Right ventricle myocardium superior (tissue), 1 donor: ENCODE measurements around the gene LINC01488. TPM values are rescaled to one million over a fixed set of nuclear protein-coding genes. Genes with fewer than 3 reads are reported as not detected.

Experiments
- ATAC-seq: fragments of 200-7000 bp; cut with Tn5 transposase; one replicate; pipeline ENCODE4 v1.9.1; 2020; ENCODE audit warnings: mild to moderate bottlenecking; ENCODE audit not compliant: poor library complexity
- DNase-seq: peaks from one replicate; pipeline ENCODE4 v3.0.0-alpha.2; 2020
- intact Hi-C: fragments of 100-400 bp; cut with DNase I; formaldehyde crosslinking; loops from one replicate; pipeline ENCODE4 v1.11.2; 2022
- total RNA-seq: library from RNA; stranded (reverse); fragmentation: NEBNext Ultra II Directional; extraction: Animal tissue kit (Norgen Biotek cat#: 25700); gene quantifications from one replicate; pipeline ENCODE4 v1.2.1, GENCODE V29; 2021
- donor health status: DM: no; HTN: yes; CAD: no; lungs with severe emphysema.

Gene LINC01488
- total RNA-seq, 1 donor from 2014 or later, result 0.22 TPM

- peak; percentile 21 for DNase-seq
- intact Hi-C loops, result no loop called here
- ATAC-seq, result no peak
Observed at GRCh38 chr11:69486056-69486772, 4.8 kb downstream of the LINC01488 start.

DNA sequence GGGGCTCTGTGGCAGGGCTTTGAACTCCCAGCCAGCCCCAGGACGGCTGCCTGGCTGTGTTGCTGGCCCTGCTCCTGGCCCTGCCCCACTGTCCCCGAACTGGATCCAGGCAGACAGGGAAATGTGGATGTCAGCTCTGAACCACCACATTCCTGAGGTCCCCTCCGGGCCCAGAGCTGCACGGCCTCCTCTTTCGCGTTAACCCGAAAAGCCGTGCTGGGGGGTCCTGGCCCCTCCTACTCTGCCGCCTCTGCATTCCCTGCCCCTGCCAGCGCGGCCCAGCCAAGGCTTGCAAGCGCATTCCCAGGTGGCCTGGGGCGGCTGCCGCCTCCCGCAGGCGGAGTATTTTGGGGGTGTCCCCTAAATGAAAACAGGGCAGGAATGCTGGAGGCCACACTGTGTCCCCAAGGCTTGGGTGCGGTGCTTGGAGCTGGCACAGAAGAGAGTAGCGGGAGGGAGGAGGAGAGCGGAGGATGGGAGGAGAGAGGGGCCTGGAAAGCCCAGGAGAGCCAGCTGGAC is 5.4 kb downstream of the LINC01488 start:
- ATAC-seq (peak; percentile 24), DNase-seq (peak; percentile 61)
- intact Hi-C loops, result no loop called here

DNA sequence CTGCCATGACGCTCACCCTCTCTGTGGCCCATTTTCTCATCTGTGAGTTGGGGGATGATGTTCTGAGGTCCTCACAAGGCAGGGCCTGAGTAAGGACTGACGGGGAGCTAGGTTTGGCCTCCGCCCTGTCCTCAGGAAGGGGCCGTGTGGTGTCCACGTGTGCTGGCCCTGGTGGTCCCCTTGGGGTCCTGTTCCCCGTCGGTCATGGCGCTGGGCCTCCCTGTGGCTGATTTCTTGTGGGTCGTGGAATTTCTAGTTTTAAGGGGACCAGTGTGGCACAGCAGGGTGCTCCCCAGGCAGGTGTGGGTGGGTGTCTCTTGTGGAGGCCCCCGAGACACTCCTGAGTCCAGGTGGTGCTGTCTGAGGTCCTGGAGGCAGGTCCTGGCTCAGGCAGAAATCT is 5.9 kb downstream of the LINC01488 start:
- peak; percentile 24 for DNase-seq
- ATAC-seq, result no peak
- intact Hi-C loops, result no loop called here

DNA sequence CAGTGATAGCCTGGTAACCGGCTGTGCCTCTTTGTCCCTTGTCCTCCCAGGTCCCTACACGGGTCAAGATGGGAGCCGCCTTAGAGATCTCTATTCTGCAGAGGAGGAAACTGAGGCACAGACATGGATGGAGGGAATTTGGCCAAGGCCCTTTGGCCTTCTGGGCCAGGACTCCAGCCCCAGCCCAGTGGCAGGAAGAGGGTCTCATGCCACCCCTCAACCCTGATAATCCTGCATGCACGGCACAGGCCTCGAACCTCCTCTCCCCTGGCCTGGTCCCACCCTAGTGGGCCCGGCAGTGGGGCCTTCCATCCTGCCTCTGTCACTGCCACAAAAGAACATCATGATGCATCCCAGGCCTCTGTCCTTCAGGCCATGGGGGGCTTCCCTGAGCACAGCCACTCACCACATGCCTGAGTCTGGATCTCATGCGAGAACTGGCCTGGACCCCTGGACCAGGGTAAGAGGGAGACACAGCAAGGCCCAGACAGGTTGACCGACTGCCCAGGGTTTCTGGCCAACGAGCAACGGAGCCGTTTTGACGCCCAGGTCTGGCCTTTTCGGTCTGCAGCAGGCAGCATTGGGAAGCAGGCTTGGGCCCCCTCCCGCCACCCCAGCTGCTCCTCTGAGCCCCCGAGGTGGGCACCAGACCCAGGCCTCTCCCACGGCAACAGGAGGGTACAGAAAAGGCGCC is 6.5 kb downstream of the LINC01488 start:
- ATAC-seq, result no peak
- peak; percentile 30 for DNase-seq
- intact Hi-C loops, result no loop called here

DNA sequence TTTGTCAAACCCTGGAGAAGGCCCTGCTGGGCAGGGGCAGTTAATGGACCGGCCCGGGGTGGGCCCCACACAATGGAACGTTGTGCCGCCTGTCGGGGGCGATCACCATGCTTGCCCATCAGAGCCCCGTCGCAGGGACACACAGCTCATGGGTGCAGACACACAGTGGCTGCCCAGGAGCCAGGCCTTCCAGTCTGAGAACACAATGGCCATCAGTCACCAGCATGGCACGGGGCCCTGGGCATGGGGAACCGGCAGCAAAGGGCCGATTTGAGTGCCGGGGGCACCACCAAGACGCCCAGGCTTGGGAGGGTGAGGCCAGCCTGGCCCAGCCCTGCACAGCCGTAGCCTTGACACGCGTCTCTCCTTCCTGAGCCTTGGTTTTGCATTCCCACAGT is 7.1 kb downstream of the LINC01488 start:
- intact Hi-C loops, result no loop called here
- DNase-seq, result peak; percentile 39
- no peak for ATAC-seq

DNA sequence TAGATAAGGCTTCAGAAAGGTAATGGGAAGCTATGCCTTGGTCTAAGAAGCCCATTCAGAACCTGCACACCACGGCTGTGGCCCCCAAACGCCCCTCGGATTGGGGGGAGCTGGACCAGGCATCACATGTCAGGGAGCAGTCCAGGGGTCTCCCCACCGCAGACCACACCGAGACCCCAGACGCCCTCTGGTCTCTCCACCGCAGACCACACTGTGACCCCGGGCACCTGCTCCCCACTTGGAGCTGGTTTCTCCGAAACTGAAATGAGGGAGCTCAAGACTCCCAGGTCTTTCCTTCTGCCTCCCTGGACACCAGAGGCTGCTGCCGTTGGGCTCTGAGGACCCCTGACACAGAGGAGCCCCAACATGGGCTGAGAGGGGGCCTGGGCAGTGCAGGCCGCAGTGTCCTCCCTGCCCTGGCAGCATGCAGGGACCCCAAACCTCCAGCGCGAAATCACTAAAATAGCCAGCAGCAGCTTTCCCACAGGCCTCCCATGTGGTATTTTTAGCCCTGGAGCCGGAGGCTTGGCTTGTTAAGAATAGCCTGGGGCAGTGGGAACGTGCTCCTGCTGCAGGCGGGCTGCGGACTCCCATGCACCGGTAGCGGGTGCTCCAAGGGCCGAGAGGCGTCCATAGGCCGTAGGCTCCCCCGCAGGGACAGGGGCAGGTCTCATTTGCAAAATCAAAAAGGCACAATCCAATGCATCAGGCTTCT is 7.7 kb downstream of the LINC01488 start:
- peak; percentile 88 for ATAC-seq
- intact Hi-C loops, result no loop called here
- peak; percentile 74 for DNase-seq

- intact Hi-C loops, result no loop called here
Observed at GRCh38 chr11:69489746-69490365, 8.4 kb downstream of the LINC01488 start.

DNA sequence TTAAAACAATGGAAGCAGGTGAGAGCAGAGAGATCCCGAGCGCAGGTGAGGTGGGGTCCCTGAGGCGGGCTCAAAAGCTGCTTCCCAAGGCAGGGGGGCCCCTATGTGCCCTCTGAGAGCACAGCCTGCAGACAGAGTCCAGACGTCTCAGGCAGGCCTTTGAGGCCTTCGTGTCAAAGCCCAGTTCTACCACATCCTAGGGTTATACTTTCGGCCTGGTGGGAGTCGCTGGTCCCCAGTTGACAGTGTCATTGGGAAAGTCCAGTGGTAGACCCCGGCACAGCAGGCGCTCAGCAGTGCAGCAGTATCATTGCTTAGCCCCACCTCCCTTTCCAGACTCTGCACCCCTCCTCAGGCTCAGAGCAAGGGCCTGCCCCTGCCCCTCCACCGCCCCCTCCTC is 9.1 kb downstream of the LINC01488 start:
- ATAC-seq (no peak), DNase-seq (peak; percentile 26)
- intact Hi-C loops, result no loop called here

More at GRCh38 chr11:69489746-69490365, 8.4 kb downstream of the LINC01488 start:
- DNase-seq (peak; percentile 33), ATAC-seq (peak; percentile 11)

DNA sequence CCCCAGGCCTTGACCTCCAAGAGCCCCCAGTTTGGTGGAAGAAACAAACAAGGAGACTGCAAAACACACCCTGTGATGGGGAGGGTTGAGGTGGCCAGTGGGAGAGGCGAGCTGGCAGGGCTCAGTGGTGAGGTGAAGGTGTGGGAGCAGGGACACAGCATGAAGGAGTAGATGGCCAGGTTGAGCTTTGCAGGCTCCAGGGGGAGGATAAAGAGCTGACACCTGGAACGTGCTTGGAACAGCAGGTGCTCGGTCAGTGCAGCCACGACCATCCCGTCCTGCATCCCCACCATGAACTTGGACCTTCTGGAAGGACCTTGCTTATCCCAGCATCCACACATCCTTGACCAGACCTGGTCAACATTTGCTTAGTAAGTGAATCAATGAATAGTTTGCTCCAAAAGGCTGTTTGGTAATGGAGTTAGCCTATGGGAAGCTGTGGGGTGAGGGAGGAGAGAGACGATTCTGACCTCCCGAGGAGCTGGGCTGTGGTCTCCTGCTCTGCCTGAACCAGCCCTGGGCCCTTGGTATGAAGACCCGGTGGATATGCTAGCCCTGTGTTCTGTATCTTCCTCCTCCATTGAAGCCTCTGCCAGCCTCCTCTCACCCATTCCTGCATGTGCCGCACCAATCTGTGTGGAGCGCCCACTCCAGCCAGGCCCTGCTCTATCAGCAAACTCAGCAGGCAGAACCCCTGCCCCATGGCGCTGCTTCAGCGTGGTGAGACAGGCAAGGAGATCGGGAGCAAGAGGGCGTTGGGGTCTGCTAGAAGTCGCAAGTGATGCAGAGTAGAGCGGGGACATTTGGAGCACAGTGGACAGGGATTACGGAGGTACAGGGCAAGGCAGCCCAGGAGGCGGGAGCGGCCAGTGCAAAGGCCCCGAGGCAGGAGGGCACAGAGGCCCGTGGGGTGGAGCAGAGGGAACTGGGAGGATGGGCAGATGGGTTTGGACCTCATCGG is 9.9 kb downstream of the LINC01488 start:
- DNase-seq (peak; percentile 27), ATAC-seq (no peak)
- intact Hi-C loops, result no loop called here

DNA sequence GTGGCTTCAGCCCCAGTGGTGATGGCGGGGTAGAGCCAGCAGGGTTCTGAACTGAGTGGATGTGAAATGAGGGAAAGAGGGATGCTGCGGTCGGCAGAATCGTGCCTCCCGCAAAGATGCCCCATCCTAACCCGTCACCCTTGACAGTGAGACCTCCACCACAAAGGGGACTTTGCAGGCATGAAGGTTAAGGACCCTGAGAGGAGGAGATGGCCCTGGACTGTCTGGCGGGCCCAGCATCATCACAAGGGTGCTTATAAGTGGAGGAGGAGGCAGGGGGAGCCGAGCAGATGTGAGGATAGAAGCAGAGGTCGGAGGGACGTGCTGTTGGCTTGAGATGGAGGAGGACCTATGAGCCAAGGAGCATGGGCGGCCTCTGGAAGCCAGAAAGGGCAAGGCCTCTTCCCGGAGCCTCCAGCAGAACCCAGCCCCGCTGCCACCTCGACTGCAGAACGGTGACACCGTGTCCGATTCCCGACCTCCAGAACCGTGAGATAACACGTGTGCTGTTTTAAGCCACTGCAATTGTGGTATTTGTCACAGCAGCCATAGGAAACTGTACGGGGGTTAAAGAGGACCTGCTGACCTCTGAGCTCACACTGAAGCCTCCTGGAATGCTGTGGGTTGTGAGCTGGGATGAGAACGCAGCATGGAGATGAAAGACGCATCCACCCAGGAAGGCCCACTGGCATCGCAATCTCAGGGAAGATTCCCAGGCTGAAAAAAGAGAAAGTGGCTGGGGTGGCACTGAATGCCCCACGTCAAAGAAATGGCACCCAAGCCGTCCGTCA is 10.9 kb downstream of the LINC01488 start:
- intact Hi-C loops, result no loop called here
- DNase-seq (peak; percentile 24), ATAC-seq (no peak)

DNA sequence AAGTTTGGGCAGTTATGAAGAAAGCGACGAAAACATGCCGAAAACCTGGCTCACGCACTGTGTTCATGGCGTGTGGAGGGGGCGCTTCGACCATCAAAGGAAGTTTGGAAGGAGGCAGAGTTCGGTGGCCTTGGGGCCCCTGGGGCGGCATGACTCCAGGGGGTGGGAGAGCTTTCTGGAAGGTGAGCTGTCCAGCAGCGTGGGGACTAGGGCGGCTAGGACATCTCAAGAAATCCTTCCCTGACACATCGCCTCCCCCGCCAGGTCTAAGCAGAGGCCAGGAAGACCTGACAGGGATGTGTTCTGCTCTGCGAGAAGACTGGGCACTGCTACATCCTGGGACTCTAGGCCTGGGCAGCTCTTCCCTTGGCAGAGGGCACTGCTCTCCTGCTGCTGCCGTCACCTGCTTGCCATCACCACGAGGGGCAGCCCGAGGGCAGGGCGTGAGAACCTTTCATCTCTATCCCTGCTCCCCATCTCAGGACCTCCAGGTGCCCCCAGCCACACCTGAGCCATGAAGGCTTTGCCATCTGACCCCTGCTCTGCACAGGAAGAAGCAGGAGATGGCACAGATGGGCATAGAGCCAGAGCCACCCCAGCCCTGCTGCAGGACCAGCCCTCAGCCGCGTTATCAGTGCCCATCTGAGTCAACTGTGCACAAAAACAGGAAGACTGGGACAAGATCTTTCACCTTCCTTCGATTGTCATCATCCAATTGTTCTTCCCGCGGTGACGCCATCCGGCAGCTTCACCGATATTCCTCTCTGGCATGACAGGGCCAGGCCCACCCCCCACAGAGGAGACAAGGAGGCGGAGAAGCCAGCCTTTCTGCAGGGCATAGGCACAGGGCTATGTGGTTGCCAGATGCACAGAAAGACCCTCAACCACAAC is 12.7 kb downstream of the LINC01488 start:
- intact Hi-C loops, result no loop called here

DNA sequence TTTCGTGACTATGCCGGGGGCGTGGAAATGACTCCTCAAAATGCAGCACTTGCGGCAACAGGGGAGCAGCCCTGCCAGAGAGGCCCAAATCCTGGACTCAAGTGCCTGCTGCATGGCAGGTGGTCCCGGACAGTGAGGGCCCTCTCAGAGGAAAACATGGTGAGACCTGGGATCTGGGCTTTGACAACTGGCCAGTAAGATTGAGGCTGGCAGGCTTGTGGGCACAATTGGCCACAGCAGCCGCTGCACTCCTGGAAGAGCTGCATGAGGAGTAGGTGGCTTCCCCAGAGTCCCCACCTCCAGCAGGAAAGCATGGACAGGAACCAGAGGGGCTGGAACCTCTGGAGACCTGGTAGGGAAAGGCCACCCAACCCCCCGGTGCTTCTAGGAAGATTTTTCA is 13.4 kb downstream of the LINC01488 start:
- DNase-seq, result peak; percentile 27
- intact Hi-C loops, result no loop called here
- ATAC-seq, result no peak

More for the DNA sequence above, 12.7 kb downstream of the LINC01488 start:
- ATAC-seq (no peak), DNase-seq (peak; percentile 41)

GRCh38 chr11:69495441-69496201 is 14.2 kb downstream of the LINC01488 start:
- intact Hi-C loops, result no loop called here
- ATAC-seq (no peak), DNase-seq (peak; percentile 30)

- intact Hi-C loops, result no loop called here
- DNase-seq (peak; percentile 33), ATAC-seq (no peak)
Observed at GRCh38 chr11:69496202-69496557, 14.7 kb downstream of the LINC01488 start.

DNA sequence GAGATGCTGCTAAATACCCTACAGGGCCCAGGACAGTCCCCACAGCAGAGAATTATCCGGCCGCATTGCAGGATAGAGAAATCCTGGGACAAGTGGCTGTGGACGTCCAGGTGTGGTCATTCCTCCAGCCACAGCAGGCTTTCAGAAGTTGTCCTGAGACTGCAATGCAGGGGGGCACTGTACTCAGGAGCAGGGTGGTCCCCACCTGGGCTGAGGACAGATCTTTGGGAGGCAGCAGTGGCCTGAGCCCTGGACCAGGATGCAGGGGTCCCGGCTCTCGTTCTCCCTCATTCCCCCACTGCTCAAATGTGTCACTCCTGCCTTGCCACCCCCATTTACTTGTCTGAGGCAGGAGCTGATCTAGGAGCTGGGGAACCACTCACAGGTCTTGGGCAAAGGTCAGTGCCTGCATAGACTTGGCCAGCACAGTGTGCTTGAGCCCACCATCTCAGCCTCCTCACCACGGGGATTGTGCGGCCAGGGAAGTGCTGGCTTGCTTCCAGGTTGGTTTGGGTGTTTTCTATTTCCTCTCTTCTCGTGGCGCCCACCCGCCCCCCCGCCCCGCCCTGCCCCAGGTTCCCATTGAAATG is 15.3 kb downstream of the LINC01488 start:
- peak; percentile 25 for DNase-seq
- intact Hi-C loops, result no loop called here
- peak; percentile 50 for ATAC-seq
